ENCODE results near the gene DNAJC6. TPM values are rescaled to one million over a fixed set of nuclear protein-coding genes. Genes with fewer than 3 reads are reported as not detected.

The DNAJC6 gene
- total RNA-seq, 1 experiment from 2014 or later = 4.0 TPM

GRCh38 chr1:65429806-65430205 lies 120.5 kb downstream of the DNAJC6 start:
- H3K36me3 ChIP-seq (ENCODE audit: control insufficient read depth, insufficient read depth, low read length) = peaks cover 16% of the 10 kb centered on the region
- intact Hi-C loops (cut with micrococcal nuclease; ENCODE audit: unreplicated experiment) = loop anchor here (10.0 kb wide), 2 partner anchors 195 to 365 kb away; no protein-coding TSS in a partner anchor
- BruUV-seq (replicated peaks) = no TSS peak
- H3K27ac ChIP-seq (ENCODE audit: low read length) = no peak overlapping the region
- no peaks in the 10 kb centered on the region for H3K9me3 ChIP-seq (ENCODE audit: control insufficient read depth, insufficient read depth, low read depth, low read length)
- in situ Hi-C loops (cut with HindIII; ENCODE audit: low pct_unique_long_range_greater_than_20kb, low sequenced_read_pairs) = no loop called here
- ChIA-PET POLR2A (no interaction called here), CTCF (no interaction called here)
- peaks cover 4% of the 10 kb centered on the region for H3K4me1 ChIP-seq (ENCODE audit: control insufficient read depth, insufficient read depth, low read length)
- no peak overlapping the region for H3K4me3 ChIP-seq (ENCODE audit: low read depth in 2 of 2, low read length in 2 of 2)
- ATAC-seq = no peak
- no peak for TF ChIP-seq POLR2AphosphoS5 (IDR thresholded peaks at IDR 0.05; ENCODE audit: low read depth, low read length)
- TF ChIP-seq CTCF (IDR thresholded peaks at IDR 0.05) = no peak
- no peak for TF ChIP-seq REST (IDR thresholded peaks at IDR 0.05; ENCODE audit: insufficient read depth in 1 of 2, low read depth in 2 of 2, low read length in 1 of 2)
- TF ChIP-seq TCF7L2 (IDR thresholded peaks at IDR 0.05; ENCODE audit: low read depth, low read length) = no peak
- TF ChIP-seq SIN3A (IDR thresholded peaks at IDR 0.05; ENCODE audit: borderline replicate concordance, insufficient read depth, low read depth, low read length) = no peak
- no peaks in the 10 kb centered on the region for H3K27me3 ChIP-seq (ENCODE audit: control insufficient read depth, insufficient read depth, low read length)
- no peak for DNase-seq (ENCODE audit: low read depth, low spot score)

GRCh38 chr1:65431111-65431705 lies 121.9 kb downstream of the DNAJC6 start:
- Histone ChIP-seq H3K4me3 (ENCODE audit: low read depth in 2 of 2, low read length in 2 of 2) (no peak overlapping the region), H3K27ac (ENCODE audit: low read length) (no peak overlapping the region), H3K27me3 (ENCODE audit: control insufficient read depth, insufficient read depth, low read length) (no peaks in the 10 kb centered on the region), H3K36me3 (ENCODE audit: control insufficient read depth, insufficient read depth, low read length) (peaks cover 13% of the 10 kb centered on the region), H3K9me3 (ENCODE audit: control insufficient read depth, insufficient read depth, low read depth, low read length) (no peaks in the 10 kb centered on the region), H3K4me1 (ENCODE audit: control insufficient read depth, insufficient read depth, low read length) (no peaks in the 10 kb centered on the region)
- ChIA-PET CTCF (interaction anchor here (0.6 kb wide), 1 partner anchor 36 kb away, joined by 3 read pairs; no protein-coding TSS in a partner anchor), POLR2A (interaction anchor here (0.5 kb wide), 1 partner anchor 264 kb away, joined by 3 read pairs; no protein-coding TSS in a partner anchor)
- in situ Hi-C loops (cut with HindIII; ENCODE audit: low pct_unique_long_range_greater_than_20kb, low sequenced_read_pairs) (no loop called here), intact Hi-C loops (cut with micrococcal nuclease; ENCODE audit: unreplicated experiment) (loop anchor here (1.0 kb wide), 1 partner anchor 256 kb away; no protein-coding TSS in a partner anchor)
- no peak for DNase-seq (ENCODE audit: low read depth, low spot score)
- TF ChIP-seq SIN3A (IDR thresholded peaks at IDR 0.05; ENCODE audit: borderline replicate concordance, insufficient read depth, low read depth, low read length) (no peak), CTCF (IDR thresholded peaks at IDR 0.05) (peak; percentile 64; the same call in 1 of the 2 replicates)
- no TSS peak for BruUV-seq (replicated peaks)
- no peak; the same call in 1 of the 2 replicates for ATAC-seq
